Tibial artery (tissue), 4 donors: Measurements from ENCODE around the gene ABCA10.

Experiments
- DNase-seq, 2 donors: peaks; one replicate each; pipeline ENCODE4 v3.0.0-alpha.2; 2019
- H3K27ac ChIP-seq, 2 donors: fragments of 200-600 bp; sonication (generic) in 1 of 2; 1 replicate in 1 of 2; 2 replicates in 1 of 2; pipeline ENCODE4 v1.5.1; 2018 to 2019; ENCODE audit warnings: mild to moderate bottlenecking in 1 of 2
- H3K27me3 ChIP-seq, 2 donors: fragments of 200-600 bp; sonication (generic) in 1 of 2; one replicate each; pipeline versions ENCODE4 v1.5.1 to v1.6.0; 2016 to 2019
- H3K36me3 ChIP-seq, 3 donors: fragments of 200-600 bp; sonication (generic) in 2 of 3; one replicate each; pipeline ENCODE4 v1.5.1; 2016 to 2019; ENCODE audit warnings: mild to moderate bottlenecking in 2 of 3
- H3K4me1 ChIP-seq, 4 donors: fragments of 200-600 bp; sonication (generic) in 2 of 4; 1 replicate in 3 of 4; 2 replicates in 1 of 4; pipeline ENCODE4 v1.5.1; 2016 to 2019
- H3K4me3 ChIP-seq, 2 donors: fragments of 200-600 bp; sonication (generic) in 1 of 2; 1 replicate in 1 of 2; 2 replicates in 1 of 2; pipeline ENCODE4 v1.5.1; 2018 to 2019; ENCODE audit warnings: mild to moderate bottlenecking in 2 of 2
- H3K9me3 ChIP-seq, 3 donors: fragments of 200-600 bp; sonication (generic) in 1 of 3; one replicate each; pipeline ENCODE4 v1.5.1; 2016 to 2019
- CTCF ChIP-seq, 2 experiments: fragments of 200-600 bp in 1 of 2; fragments of 450-650 bp in 1 of 2; IDR thresholded peaks; one replicate each; pipeline ENCODE4 v1.5.1; 2017 to 2019; ENCODE audit warnings: antibody characterized with exemption in 2 of 2, mild to moderate bottlenecking in 1 of 2, moderate library complexity in 1 of 2
- intact Hi-C: fragments of 100-400 bp; cut with DNase I; formaldehyde crosslinking; loops from one replicate; pipeline ENCODE4 v1.15.0; 2023; ENCODE audit warnings: low total_unique reads

ABCA10 gene

GRCh38 chr17:69111794-69112193, 116.8 kb downstream of the ABCA10 start:
- TF ChIP-seq CTCF (IDR thresholded peaks at IDR 0.05), result no peak
- Histone ChIP-seq H3K27ac (no peak overlapping the region), H3K36me3 (peaks cover 0 to 4% (median 0%) of the 10 kb centered on the region in 3 donors), H3K4me3 (no peak overlapping the region), H3K9me3 (no peaks in the 10 kb centered on the region), H3K4me1 (no peaks in the 10 kb centered on the region), H3K27me3 (no peaks in the 10 kb centered on the region)
- no peak for DNase-seq
- intact Hi-C loops, result no loop called here

DNA sequence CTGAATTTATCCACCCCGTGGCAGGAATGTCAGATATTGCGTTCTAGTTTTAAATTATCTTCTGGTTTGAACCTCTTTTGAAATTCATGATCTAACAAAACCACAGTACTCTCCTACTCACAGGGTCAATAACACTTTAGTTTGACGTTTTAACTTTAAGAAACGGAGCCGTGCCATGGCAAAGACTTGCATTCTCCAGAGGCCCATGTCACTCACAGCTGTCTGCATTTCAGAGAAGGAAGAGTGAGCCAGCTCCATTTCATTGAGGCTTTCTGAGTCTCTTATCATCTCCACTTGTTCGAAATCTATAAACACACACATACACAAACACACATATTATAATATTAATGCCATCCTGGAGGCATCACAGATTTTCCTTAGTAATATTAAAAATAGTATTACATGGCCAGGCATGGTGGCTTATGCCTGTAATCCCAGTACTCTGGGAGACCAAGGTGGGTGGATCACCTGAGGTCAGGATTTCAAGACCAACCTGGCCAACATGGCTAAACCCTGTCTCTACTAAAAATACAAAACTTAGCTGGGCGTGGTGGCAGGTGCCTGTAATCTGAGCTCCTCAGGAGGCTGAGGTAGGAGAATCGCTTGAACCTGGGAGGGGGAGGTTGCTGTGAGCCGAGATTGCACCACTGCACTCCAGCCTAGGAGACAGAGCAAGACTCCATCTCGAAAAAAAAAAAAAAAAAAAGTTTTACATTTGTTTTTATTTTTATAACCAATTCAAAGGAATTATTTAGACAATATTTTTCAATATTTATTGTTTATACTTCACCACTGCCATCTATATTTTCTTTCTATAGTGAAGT, 122.5 kb downstream of the ABCA10 start:
- no peak overlapping the region for H3K4me3 ChIP-seq
- intact Hi-C loops, result no loop called here
- no peaks in the 10 kb centered on the region for H3K4me1 ChIP-seq
- DNase-seq, result no peak
- no peak for TF ChIP-seq CTCF (IDR thresholded peaks at IDR 0.05)
- H3K27me3 ChIP-seq, result no peaks in the 10 kb centered on the region
- H3K27ac ChIP-seq, result no peak overlapping the region
- peaks cover 0 to 4% (median 0%) of the 10 kb centered on the region in 3 donors for H3K36me3 ChIP-seq
- no peaks in the 10 kb centered on the region for H3K9me3 ChIP-seq

- no peak overlapping the region for H3K27ac ChIP-seq
Observed at GRCh38 chr17:69103557-69104233, 124.9 kb downstream of the ABCA10 start.

DNA sequence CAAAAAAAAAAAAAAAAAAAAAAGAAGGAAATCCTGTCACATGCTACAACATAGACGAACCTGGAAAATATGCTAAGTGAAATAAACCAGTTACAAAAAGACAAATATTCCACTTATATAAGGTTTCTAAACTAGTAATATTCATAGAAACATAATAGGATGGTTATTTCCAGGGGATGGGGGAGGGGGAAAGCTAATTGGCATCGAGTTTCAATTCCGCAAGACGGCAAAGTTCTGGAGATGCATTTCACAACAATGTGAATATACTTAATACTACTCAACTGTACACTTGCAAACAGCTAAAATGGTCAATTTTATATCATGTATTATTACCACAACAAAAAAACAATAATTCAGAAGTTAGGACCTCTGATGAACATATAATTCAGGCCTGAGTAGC, 130.0 kb downstream of the ABCA10 start:
- H3K4me1 ChIP-seq, result no peaks in the 10 kb centered on the region
- DNase-seq, result no peak
- H3K9me3 ChIP-seq, result no peaks in the 10 kb centered on the region
- no peak overlapping the region for H3K4me3 ChIP-seq
- no peak for TF ChIP-seq CTCF (IDR thresholded peaks at IDR 0.05)
- intact Hi-C loops, result no loop called here
- no peaks in the 10 kb centered on the region for H3K27me3 ChIP-seq
- no peak overlapping the region for H3K27ac ChIP-seq
- peaks cover 0 to 4% (median 0%) of the 10 kb centered on the region in 3 donors for H3K36me3 ChIP-seq

More at GRCh38 chr17:69103557-69104233, 124.9 kb downstream of the ABCA10 start:
- H3K4me1 ChIP-seq, result no peaks in the 10 kb centered on the region
- intact Hi-C loops, result no loop called here
- no peak for TF ChIP-seq CTCF (IDR thresholded peaks at IDR 0.05)
- DNase-seq, result no peak
- H3K36me3 ChIP-seq, result no peaks in the 10 kb centered on the region
- no peaks in the 10 kb centered on the region for H3K27me3 ChIP-seq
- no peak overlapping the region for H3K4me3 ChIP-seq
- no peaks in the 10 kb centered on the region for H3K9me3 ChIP-seq
